Measurements from ENCODE around the gene LIN7B.

Gene LIN7B

GRCh38 chr19:49113762-49114629, at the start of gene LIN7B:
LIN7B (plus strand) TSS chr19:49114370; CDS start chr19:49114405, 35 bp downstream.
- DNase-seq, result peak; percentile 62

GRCh38 chr19:49064768-49065611, 49.2 kb upstream of the LIN7B start, which contains the start of gene NTF4:
NTF4 (minus strand) TSS chr19:49064818; CDS start chr19:49061997, 2,821 bp downstream.
- DNase-seq, result no peak

GRCh38 chr19:49065905-49066512, 48.2 kb upstream of the LIN7B start:
- DNase-seq, result no peak

- no peak for DNase-seq
These were observed 46.6 kb upstream of the LIN7B start for GRCh38 chr19:49067554-49067953.

- no peak for DNase-seq
These were observed 45.1 kb upstream of the LIN7B start for GRCh38 chr19:49069026-49069425.

- DNase-seq, result no peak
These were observed 43.8 kb upstream of the LIN7B start for GRCh38 chr19:49070416-49070815.

GRCh38 chr19:49071860-49072547, 42.2 kb upstream of the LIN7B start:
- DNase-seq, result no peak

GRCh38 chr19:49073514-49074378, 40.4 kb upstream of the LIN7B start:
- DNase-seq, result no peak

- peak; percentile 30 for DNase-seq
These were observed 39.3 kb upstream of the LIN7B start for GRCh38 chr19:49074869-49075268.

GRCh38 chr19:49080392-49080791, 33.8 kb upstream of the LIN7B start:
- DNase-seq, result no peak

GRCh38 chr19:49081273-49081672, 32.9 kb upstream of the LIN7B start:
- DNase-seq, result no peak

GRCh38 chr19:49084206-49085019, 29.8 kb upstream of the LIN7B start:
- no peak for DNase-seq

- DNase-seq, result peak; percentile 97
These were observed 28.9 kb upstream of the LIN7B start, which contains the start of gene SNRNP70 for GRCh38 chr19:49085020-49085867. SNRNP70 (plus strand) TSS chr19:49085451; CDS start chr19:49086415, 964 bp downstream.

- peak; percentile 24 for DNase-seq
These were observed 28.3 kb upstream of the LIN7B start for GRCh38 chr19:49085868-49086232.

GRCh38 chr19:49086296-49086695, 27.9 kb upstream of the LIN7B start:
- no peak for DNase-seq

- no peak for DNase-seq
These were observed 22.7 kb upstream of the LIN7B start for GRCh38 chr19:49091391-49092038.

- no peak for DNase-seq
These were observed 21.5 kb upstream of the LIN7B start for GRCh38 chr19:49092686-49093085.

GRCh38 chr19:49094505-49095482, 19.4 kb upstream of the LIN7B start:
- DNase-seq, result no peak

All from NCI-H1092 treated with DMSO at 0.1 percent for 48 hours (cell line).